OCI-M2 (cell line): ENCODE results near the gene USP31.
"Not testable (repeated sequence)": the region's sequence is repeated elsewhere in the genome, so short reads cannot be mapped to it uniquely, and the experiment has no call there.

Experiments used
- DNase-seq: peaks from one replicate; lab custom pipeline; 2025; ENCODE audit not compliant: unreplicated experiment; lab: John Stamatoyannopoulos, UW

The USP31 gene

GRCh38 chr16:23101012-23101550, 48.2 kb downstream of the USP31 start:
- no peak for DNase-seq

DNA sequence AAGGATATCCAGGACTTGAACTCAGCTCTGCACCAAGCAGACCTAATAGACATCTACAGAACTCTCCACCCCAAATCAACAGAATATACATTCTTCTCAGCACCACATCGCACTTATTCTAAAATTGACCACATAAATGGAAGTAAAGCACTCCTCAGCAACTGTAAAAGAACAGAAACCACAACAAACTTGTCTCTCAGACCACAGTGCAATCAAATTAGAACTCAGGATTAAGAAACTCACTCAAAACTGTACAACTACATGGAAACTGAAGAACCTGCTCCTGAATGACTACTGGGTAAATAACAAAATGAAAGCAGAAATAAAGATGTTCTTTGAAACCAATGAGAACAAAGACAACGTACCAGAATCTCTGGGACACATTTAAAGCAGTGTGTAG, 52.8 kb downstream of the USP31 start:
- DNase-seq: not testable (repeated sequence)

DNA sequence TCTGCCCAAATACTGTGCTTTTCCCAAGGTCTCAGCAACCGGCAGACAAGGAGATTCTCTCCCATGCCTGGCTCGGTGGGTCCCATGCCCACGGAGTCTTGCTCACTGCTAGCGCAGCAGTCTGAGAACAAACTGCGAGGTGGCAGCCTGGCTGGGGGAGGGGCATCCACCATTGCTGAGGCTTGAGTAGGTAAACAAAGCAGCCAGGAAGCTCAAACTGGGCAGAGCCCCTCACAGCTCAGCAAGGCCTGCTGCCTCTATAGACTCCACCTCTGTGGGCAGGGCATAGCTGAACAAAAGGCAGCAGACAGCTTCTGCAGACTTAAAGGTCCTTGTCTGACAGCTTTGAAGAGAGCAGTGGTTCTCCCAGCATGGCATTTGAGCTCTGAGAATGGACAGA, 55.1 kb downstream of the USP31 start:
- DNase-seq: not testable (repeated sequence)

DNA sequence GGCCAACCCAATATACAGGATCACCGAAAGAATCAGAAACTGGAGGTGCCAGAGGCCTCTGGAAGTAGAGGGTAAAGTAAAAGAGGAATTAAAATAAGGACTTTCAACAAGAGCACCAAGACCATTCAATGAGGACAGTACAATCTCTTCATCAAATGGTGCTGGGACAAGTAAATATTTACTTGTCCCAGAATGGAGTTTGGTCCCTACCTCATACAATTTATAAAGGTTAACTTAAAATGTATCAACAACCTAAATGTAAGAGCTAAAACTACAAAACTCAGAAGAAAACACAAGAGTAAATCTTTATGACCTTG, 56.5 kb downstream of the USP31 start:
- no peak for DNase-seq

DNA sequence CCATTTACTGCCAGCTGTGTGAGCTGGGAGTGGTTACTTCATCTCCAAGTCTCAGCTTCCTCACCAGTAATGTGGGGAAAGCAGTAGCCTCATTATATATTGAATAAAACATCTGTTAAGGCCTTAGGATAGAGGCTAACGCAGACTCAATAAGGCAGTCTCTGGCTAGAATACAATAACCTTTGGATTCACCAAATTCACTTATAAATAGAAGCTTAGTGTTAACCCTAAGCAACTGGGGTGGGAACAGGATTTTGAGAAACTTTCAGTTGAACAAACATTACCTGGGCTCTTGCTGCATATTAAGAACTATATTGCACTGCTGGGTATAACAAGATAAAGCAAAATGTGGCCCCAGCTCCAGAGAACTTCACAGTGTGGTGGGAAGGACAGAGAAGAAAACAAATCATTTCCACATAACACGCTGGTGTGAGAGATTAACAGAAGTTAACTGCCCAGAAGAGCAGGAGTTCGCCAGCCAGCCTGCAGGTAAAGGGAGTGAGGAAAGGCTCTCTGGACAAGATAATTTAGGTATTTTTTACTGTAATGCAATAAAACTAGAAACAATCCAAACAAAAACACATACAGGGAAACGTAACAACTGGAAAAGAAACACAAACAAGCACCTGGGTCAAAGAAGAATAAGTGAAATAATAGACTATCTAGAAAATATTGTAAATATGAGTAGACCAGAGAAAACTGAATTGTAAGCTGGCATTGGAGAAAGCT, 57.0 kb downstream of the USP31 start:
- no peak for DNase-seq

- no peak for DNase-seq
These were observed 60.1 kb downstream of the USP31 start for GRCh38 chr16:23089111-23089510.

GRCh38 chr16:23088018-23088417, 61.2 kb downstream of the USP31 start:
- no peak for DNase-seq

DNA sequence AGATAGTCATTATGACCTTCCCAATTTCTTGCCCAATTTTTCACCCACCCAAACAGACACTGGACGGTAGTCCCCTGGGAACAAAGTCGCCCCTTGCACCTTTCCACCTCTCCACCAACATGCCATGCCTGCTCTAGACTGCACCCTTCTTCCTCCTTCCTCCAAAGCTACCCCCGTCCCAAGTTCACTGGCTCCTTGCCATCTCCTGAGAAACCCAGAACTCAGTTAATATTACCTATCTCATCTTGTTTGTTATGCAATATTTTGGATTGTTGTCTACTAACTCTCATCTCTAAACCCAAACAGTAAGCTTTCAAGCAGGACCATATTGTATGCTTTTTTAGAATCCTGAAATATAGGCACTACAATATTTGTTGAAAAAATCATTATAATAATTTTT, 63.3 kb downstream of the USP31 start:
- DNase-seq: no peak

GRCh38 chr16:23082161-23082788, 67.0 kb downstream of the USP31 start:
- no peak for DNase-seq

GRCh38 chr16:23081675-23082119, 67.6 kb downstream of the USP31 start:
- no peak for DNase-seq

- no peak for DNase-seq
These were observed 68.5 kb downstream of the USP31 start for GRCh38 chr16:23080747-23081146.

- no peak for DNase-seq
These were observed 68.9 kb downstream of the USP31 start for GRCh38 chr16:23080329-23080728.

GRCh38 chr16:23079675-23080301, 69.5 kb downstream of the USP31 start:
- no peak for DNase-seq

DNA sequence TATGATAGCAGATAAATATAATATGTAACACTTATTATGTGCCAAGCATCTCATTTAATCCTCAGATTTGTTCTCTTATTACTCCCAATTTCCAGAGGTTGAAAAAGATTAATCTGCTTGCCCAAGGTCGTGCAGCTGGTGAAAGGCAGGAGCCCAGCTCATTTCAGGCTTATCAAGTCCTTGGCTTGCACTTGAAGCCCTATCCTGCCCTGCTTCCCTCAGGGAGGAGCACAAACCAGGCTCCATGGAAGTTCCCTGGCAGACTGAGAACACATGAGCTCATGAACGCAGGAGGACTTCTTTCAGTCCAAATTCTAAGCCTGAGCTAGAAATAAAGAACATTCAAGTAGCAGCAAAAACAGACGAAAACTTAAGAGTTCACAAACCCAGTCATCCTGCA, 74.8 kb downstream of the USP31 start:
- no peak for DNase-seq

DNA sequence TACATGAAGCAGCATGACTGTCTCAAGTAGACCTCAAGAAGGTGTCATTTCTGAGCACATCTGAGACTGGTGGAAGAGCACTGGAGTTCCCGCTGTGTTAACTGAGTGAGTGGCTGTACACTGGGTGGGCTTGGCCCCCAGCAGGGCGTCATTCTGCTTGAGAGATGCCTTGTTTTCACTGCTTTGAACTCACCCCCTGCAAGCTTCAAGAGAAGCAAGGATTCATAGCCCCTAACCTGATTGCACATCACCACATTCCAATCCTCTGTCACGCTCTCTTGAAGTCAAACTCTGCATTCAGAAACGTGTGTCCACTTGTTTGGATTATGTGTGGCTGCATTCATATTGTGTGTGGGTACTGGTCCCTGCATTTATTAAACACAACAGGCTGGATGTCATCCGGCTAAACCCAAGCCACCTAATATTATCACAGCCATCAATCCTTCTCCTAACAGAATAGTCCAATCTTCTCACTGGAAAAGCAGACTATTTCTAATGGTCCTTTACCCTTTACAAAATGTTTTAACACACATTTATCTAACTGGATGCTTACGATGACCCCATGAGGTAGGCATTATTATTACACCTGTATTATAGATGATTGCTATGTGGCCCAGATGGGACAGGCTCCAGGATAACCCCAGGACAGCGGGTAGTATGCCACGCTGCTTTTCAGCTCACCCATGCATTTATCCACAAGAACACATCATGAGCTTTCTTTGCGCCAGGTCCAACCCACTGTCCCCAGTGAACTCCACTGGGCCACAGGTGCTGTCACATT, 76.3 kb downstream of the USP31 start:
- DNase-seq: no peak

DNA sequence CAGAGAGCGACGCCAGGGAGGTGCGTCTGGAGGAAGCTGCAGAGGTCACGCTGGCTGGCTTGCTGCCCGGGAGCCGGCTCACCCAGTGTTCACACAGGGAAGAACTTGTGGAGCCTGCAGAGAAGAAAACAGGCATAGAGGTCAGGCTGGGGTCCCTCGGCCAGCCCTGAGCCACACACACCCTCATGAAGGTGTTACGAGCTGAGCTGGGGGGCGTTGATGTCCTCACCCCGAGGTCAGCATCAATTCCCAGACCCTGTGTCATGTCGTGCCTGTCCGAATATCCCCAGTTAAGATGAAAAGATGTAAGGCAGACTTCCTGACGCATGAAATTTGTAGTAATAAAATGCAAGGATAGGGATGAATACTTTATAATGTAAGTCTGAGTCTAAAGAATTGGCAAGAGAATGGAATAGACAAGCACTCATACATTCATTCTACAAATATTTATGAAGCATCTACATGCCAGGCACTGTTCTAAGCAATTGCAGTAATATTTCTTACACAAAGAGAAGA, 77.1 kb downstream of the USP31 start:
- DNase-seq: no peak

GRCh38 chr16:23071196-23072083, 77.8 kb downstream of the USP31 start:
- DNase-seq: no peak

DNA sequence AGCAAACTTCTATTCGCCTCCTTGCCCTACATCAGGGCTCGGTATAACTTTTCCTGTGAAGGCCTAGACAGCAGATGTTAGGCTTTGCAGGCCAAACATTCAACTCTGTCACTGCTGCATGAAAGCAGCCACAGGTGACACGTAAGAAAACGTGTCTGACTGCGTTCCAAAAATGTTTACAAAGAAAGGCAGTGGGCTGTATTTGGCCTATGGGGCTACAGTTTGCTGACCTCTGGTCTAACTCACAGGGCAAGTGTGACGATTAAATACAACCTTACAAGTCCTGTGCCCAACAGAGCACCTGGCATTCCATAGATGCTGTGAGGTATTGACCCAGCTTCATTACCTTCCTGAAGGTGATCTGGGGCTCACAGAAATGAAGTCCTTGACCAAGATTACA, 79.4 kb downstream of the USP31 start:
- no peak for DNase-seq

DNA sequence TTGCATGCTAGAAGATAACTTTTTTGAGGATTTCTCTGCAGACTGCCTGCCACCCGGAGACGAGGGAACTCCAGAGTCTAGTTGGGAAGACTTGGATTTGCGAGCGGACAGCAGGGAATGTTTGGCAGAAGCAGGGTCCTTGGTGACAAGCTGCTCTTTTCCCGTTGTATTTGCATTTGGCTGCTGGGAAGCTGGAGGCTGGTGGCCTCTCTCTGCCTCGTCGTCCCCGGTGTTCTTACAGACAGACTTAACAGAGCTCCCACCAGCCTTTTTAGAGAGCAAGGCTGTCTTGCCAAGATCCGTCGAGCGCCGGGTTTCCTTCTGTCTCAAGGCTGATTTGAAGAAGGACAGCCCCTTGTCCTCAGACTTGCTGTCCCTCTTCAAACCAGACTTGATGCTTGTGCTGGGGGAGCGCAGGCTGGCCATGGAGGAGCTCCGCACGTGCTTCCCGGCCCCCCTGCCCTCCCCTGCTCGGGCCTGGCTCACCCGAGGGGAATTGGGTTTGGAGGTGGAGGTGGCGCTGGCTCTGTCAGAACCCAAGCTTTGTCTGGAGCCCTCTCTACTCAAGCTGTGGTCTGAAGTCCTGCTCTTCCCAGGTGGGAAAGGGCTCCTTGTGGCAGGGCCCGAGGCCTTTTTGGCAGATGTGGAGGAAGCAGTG, 81.0 kb downstream of the USP31 start:
- DNase-seq: no peak

GRCh38 chr16:23066676-23067075, 82.6 kb downstream of the USP31 start:
- no peak for DNase-seq
